Ovary (tissue), 3 donors: ENCODE results near the gene SGMS2.

Experiments
- POLR2A ChIP-seq: fragments of 450-650 bp; IDR thresholded peaks from one replicate; pipeline ENCODE4 v1.6.1; 2017; ENCODE audit warnings: antibody characterized with exemption, mild to moderate bottlenecking, moderate library complexity
- TF ChIP-seq, protein P1 (sequence below), 3 donors: fragments of 450-650 bp in 2 of 3; fragments of 200-600 bp in 1 of 3; IDR thresholded peaks; one replicate each; pipeline versions ENCODE4 v1.5.1 to v1.8.0; 2016 to 2022; ENCODE audit warnings: antibody characterized with exemption in 3 of 3, mild to moderate bottlenecking in 1 of 3
- donor health status: DM: no; HTN: no; CAD: no.

DNA sequence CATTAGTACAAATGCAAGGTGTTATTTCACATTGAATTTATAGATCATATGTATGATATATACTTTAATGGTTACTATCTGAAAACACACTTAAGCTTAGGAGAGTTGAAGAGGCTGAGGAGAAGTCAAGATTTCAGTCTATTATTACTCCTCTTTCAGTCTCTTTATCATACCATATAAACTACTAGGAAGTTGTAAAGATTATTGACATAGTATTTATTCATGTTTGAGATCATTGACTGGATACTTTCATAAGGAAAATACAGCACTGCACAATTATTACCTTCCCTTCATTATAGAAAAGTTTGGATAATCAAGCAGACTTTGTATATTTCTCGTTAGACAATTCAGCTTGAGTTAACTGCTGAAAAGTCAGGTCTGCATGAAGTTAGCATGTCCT, 10.0 kb upstream of the SGMS2 start:
- TF ChIP-seq, protein P1, sequence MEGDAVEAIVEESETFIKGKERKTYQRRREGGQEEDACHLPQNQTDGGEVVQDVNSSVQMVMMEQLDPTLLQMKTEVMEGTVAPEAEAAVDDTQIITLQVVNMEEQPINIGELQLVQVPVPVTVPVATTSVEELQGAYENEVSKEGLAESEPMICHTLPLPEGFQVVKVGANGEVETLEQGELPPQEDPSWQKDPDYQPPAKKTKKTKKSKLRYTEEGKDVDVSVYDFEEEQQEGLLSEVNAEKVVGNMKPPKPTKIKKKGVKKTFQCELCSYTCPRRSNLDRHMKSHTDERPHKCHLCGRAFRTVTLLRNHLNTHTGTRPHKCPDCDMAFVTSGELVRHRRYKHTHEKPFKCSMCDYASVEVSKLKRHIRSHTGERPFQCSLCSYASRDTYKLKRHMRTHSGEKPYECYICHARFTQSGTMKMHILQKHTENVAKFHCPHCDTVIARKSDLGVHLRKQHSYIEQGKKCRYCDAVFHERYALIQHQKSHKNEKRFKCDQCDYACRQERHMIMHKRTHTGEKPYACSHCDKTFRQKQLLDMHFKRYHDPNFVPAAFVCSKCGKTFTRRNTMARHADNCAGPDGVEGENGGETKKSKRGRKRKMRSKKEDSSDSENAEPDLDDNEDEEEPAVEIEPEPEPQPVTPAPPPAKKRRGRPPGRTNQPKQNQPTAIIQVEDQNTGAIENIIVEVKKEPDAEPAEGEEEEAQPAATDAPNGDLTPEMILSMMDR (IDR thresholded peaks at IDR 0.05): no peak
- no peak for TF ChIP-seq POLR2A
